ENCODE data around the gene TMEM151B. TPM values are rescaled to one million over a fixed set of nuclear protein-coding genes. Genes with fewer than 3 reads are reported as not detected.

The TMEM151B gene
- total and polyA plus RNA-seq, 2 of the 13 experiments (the other 11 are each of a cell fraction or from before 2014, with no cell fraction given): not detected

- TF ChIP-seq PAXIP1 (CRISPR knock-in tag; conservative IDR thresholded peaks at IDR 0.05) (peak; percentile 61), ZNF264 (CRISPR knock-in tag; IDR thresholded peaks at IDR 0.05) (no peak), ATRX (CRISPR knock-in tag; IDR thresholded peaks at IDR 0.05; ENCODE audit: borderline replicate concordance) (no peak), ZNF598 (CRISPR knock-in tag; IDR thresholded peaks at IDR 0.05; ENCODE audit: borderline replicate concordance) (0 out of 2 replicates have a peak, but pooled peaks have one; percentile 67), ZNF619 (CRISPR knock-in tag; IDR thresholded peaks at IDR 0.05) (peak; percentile 88; the same call in 1 of the 2 replicates), TGIF2 (CRISPR knock-in tag; IDR thresholded peaks at IDR 0.05) (0 out of 2 replicates have a peak, but pooled peaks have one; percentile 77), ARID2 (CRISPR knock-in tag; IDR thresholded peaks at IDR 0.05; ENCODE audit: borderline replicate concordance) (no peak; the same call in 1 of the 2 replicates), ZBTB8A (CRISPR knock-in tag; IDR thresholded peaks at IDR 0.05; ENCODE audit: borderline replicate concordance, low read depth) (no peak; the same call in 1 of the 2 replicates), TSC22D2 (CRISPR knock-in tag; IDR thresholded peaks at IDR 0.05; ENCODE audit: borderline replicate concordance) (no peak), ZNF543 (CRISPR knock-in tag; IDR thresholded peaks at IDR 0.05) (peak; percentile 61; the same call in 1 of the 2 replicates), ZNF609 (CRISPR knock-in tag; IDR thresholded peaks at IDR 0.05; ENCODE audit: borderline replicate concordance) (no peak; the same call in 1 of the 2 replicates), ZNF292 (CRISPR knock-in tag; IDR thresholded peaks at IDR 0.05; ENCODE audit: borderline replicate concordance, low read depth) (peak; percentile 36; the same call in 1 of the 2 replicates), TIGD3 (CRISPR knock-in tag; IDR thresholded peaks at IDR 0.05; ENCODE audit: borderline replicate concordance) (no peak), FOXO1 (CRISPR knock-in tag; IDR thresholded peaks at IDR 0.05) (no peak)
- TF ChIP-seq, protein P1, sequence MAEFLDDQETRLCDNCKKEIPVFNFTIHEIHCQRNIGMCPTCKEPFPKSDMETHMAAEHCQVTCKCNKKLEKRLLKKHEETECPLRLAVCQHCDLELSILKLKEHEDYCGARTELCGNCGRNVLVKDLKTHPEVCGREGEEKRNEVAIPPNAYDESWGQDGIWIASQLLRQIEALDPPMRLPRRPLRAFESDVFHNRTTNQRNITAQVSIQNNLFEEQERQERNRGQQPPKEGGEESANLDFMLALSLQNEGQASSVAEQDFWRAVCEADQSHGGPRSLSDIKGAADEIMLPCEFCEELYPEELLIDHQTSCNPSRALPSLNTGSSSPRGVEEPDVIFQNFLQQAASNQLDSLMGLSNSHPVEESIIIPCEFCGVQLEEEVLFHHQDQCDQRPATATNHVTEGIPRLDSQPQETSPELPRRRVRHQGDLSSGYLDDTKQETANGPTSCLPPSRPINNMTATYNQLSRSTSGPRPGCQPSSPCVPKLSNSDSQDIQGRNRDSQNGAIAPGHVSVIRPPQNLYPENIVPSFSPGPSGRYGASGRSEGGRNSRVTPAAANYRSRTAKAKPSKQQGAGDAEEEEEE (CRISPR knock-in tag; IDR thresholded peaks at IDR 0.05; ENCODE audit: borderline replicate concordance): no peak
- TF ChIP-seq, protein P2, sequence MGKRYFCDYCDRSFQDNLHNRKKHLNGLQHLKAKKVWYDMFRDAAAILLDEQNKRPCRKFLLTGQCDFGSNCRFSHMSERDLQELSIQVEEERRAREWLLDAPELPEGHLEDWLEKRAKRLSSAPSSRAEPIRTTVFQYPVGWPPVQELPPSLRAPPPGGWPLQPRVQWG (CRISPR knock-in tag; IDR thresholded peaks at IDR 0.05; ENCODE audit: borderline replicate concordance, low read depth): no peak
These were observed 5.1 kb upstream of the TMEM151B start, which contains the start of gene NFKBIE (continued) for GRCh38 chr6:44265007-44265721.

All from HepG2 (cell line).